Peyer's patch (tissue), 4 donors: ENCODE results near the gene ODF2. TPM values are rescaled to one million over a fixed set of nuclear protein-coding genes. Genes with fewer than 3 reads are reported as not detected.
"Not testable (repeated sequence)": the region's sequence is repeated elsewhere in the genome, so short reads cannot be mapped to it uniquely, and the experiment has no call there.

Experiments used
- DNase-seq, 3 donors: peaks; one replicate each; pipeline ENCODE4 v3.0.0-alpha.2; 2017 to 2019
- H3K27ac ChIP-seq, 4 donors: fragments of 200-600 bp; sonication (generic); one replicate each; pipeline ENCODE4 v1.5.1; 2016 to 2019
- H3K27me3 ChIP-seq, 2 donors: fragments of 200-600 bp; sonication (generic); one replicate each; pipeline ENCODE4 v1.5.1; 2019
- H3K36me3 ChIP-seq, 3 donors: fragments of 200-600 bp; sonication (generic); one replicate each; pipeline ENCODE4 v1.5.1; 2016 to 2019
- H3K4me1 ChIP-seq, 4 donors: fragments of 200-600 bp; sonication (generic); one replicate each; pipeline ENCODE4 v1.5.1; 2016 to 2019
- H3K4me3 ChIP-seq, 4 donors: fragments of 200-600 bp; sonication (generic); 1 replicate in 3 of 4; 2 replicates in 1 of 4; pipeline ENCODE4 v1.5.1; 2016 to 2019; ENCODE audit warnings: mild to moderate bottlenecking in 1 of 4
- H3K9me3 ChIP-seq, 4 donors: fragments of 200-600 bp; sonication (generic); one replicate each; pipeline ENCODE4 v1.5.1; 2016 to 2019; ENCODE audit warnings: mild to moderate bottlenecking in 1 of 4
- CTCF ChIP-seq, 6 experiments: fragments of 450-650 bp in 4 of 6; fragments of 200-600 bp in 2 of 6; sonication (generic) in 1 of 6; IDR thresholded peaks; one replicate each; pipeline ENCODE4 v1.5.1; 2017 to 2019; ENCODE audit warnings: antibody characterized with exemption in 6 of 6, mild to moderate bottlenecking in 3 of 6, moderate library complexity in 1 of 6
- POLR2A ChIP-seq, 2 donors: fragments of 450-650 bp; IDR thresholded peaks; one replicate each; pipeline ENCODE4 v1.5.1; 2017; ENCODE audit warnings: antibody characterized with exemption in 2 of 2, mild to moderate bottlenecking in 2 of 2, moderate library complexity in 2 of 2
- total RNA-seq, 4 donors: library from RNA; depleted of rRNA; stranded (reverse); fragments of >200 nt; gene quantifications; one replicate each; pipeline ENCODE4 v1.1.0, GENCODE V29; 2016

ODF2 gene
- total RNA-seq, 4 donors from 2014 or later = 8.4 to 83.3 (median 25.7) TPM

- H3K4me1 ChIP-seq = peaks cover 0 to 23% (median 13%) of the 10 kb centered on the region in 4 donors
- H3K4me3 ChIP-seq = peak overlapping the region; percentile 65 to 99 (median 79)
- DNase-seq = no peak
- TF ChIP-seq POLR2A (IDR thresholded peaks at IDR 0.05) (no peak), CTCF (IDR thresholded peaks at IDR 0.05) (no peak)
- peaks cover 0 to 8% of the 10 kb centered on the region in 2 donors for H3K27me3 ChIP-seq
- peaks cover 0 to 4% (median 0%) of the 10 kb centered on the region in 4 donors for H3K9me3 ChIP-seq
- H3K27ac ChIP-seq = peak overlapping the region in 2 of 4 donors; percentile 28 to 79
- H3K36me3 ChIP-seq = no peaks in the 10 kb centered on the region
These were observed 34.3 kb upstream of the ODF2 start for GRCh38 chr9:128421482-128421996.

GRCh38 chr9:128422022-128422782 lies 33.6 kb upstream of the ODF2 start:
- not testable (repeated sequence) for H3K27me3 ChIP-seq, H3K9me3 ChIP-seq, H3K36me3 ChIP-seq, DNase-seq, H3K27ac ChIP-seq, H3K4me3 ChIP-seq
- H3K4me1 ChIP-seq = peaks cover 0 to 23% (median 13%) of the 10 kb centered on the region in 4 donors

GRCh38 chr9:128422783-128423150 lies 33.0 kb upstream of the ODF2 start:
- Histone ChIP-seq H3K27ac (no peak overlapping the region), H3K36me3 (no peaks in the 10 kb centered on the region), H3K9me3 (peaks cover 0 to 4% (median 0%) of the 10 kb centered on the region in 4 donors), H3K4me3 (no peak overlapping the region), H3K27me3 (peaks cover 0 to 8% of the 10 kb centered on the region in 2 donors), H3K4me1 (peaks cover 0 to 23% (median 13%) of the 10 kb centered on the region in 4 donors)
- DNase-seq = no peak
- TF ChIP-seq POLR2A (IDR thresholded peaks at IDR 0.05) = no peak
- no peak for TF ChIP-seq CTCF (IDR thresholded peaks at IDR 0.05)

- H3K4me1 ChIP-seq = peaks cover 0 to 23% (median 13%) of the 10 kb centered on the region in 4 donors
- not testable (repeated sequence) for DNase-seq, H3K9me3 ChIP-seq, H3K27me3 ChIP-seq, H3K27ac ChIP-seq, H3K36me3 ChIP-seq, H3K4me3 ChIP-seq
These were observed 32.5 kb upstream of the ODF2 start for GRCh38 chr9:128423356-128423755.

GRCh38 chr9:128424268-128424780 lies 31.5 kb upstream of the ODF2 start:
- Histone ChIP-seq H3K36me3 (no peaks in the 10 kb centered on the region), H3K4me3 (no peak overlapping the region), H3K27ac (no peak overlapping the region), H3K27me3 (peaks cover 0 to 7% of the 10 kb centered on the region in 2 donors), H3K9me3 (peaks cover 0 to 4% (median 0%) of the 10 kb centered on the region in 4 donors), H3K4me1 (peaks cover 0 to 20% (median 8%) of the 10 kb centered on the region in 4 donors)
- no peak for DNase-seq
- TF ChIP-seq CTCF (IDR thresholded peaks at IDR 0.05) = no peak

- DNase-seq = no peak
- Histone ChIP-seq H3K9me3 (no peaks in the 10 kb centered on the region), H3K4me1 (no peaks in the 10 kb centered on the region), H3K36me3 (no peaks in the 10 kb centered on the region), H3K27me3 (no peaks in the 10 kb centered on the region), H3K4me3 (no peak overlapping the region), H3K27ac (no peak overlapping the region)
- TF ChIP-seq CTCF (IDR thresholded peaks at IDR 0.05) (no peak), POLR2A (IDR thresholded peaks at IDR 0.05) (no peak)
These were observed 26.9 kb upstream of the ODF2 start for GRCh38 chr9:128428644-128429512.
